RWPE2 (cell line): Measurements from ENCODE around the gene BCAN.

Source experiments
- ATAC-seq: fragments of 200-7000 bp; cut with Tn5 transposase; 3 replicates; pipeline ENCODE4 v1.9.1; 2021; ENCODE audit warnings: low read depth
- DNase-seq: peaks from one replicate; pipeline ENCODE4 v3.0.0-alpha.2; 2020; ENCODE audit warnings: low spot score
- H3K27ac ChIP-seq: fragments of 450-650 bp; 2 replicates; pipeline ENCODE4 v1.5.1; 2017; ENCODE audit warnings: mild to moderate bottlenecking; ENCODE audit not compliant: poor library complexity, severe bottlenecking
- H3K27me3 ChIP-seq: fragments of 250-450 bp; sonication (Bioruptor Pico); 2 replicates; pipeline ENCODE4 v1.5.1; 2021; ENCODE audit warnings: mild to moderate bottlenecking, moderate library complexity; ENCODE audit not compliant: insufficient read depth, poor library complexity, severe bottlenecking
- H3K36me3 ChIP-seq: fragments of 250-450 bp; sonication (Bioruptor Pico); 2 replicates; pipeline ENCODE4 v1.5.1; 2020; ENCODE audit warnings: low read depth, mild to moderate bottlenecking, moderate library complexity
- H3K4me1 ChIP-seq: fragments of 250-450 bp; sonication (Bioruptor Pico); 2 replicates; pipeline ENCODE4 v1.5.1; 2021; ENCODE audit warnings: mild to moderate bottlenecking, moderate library complexity; ENCODE audit not compliant: insufficient read depth, poor library complexity, severe bottlenecking
- H3K4me3 ChIP-seq: fragments of 250-450 bp; sonication (Bioruptor Pico); 2 replicates; pipeline ENCODE4 v1.5.1; 2021; ENCODE audit warnings: mild to moderate bottlenecking, moderate library complexity; ENCODE audit not compliant: severe bottlenecking
- H3K9me3 ChIP-seq: fragments of 250-450 bp; sonication (Bioruptor Pico); 2 replicates; pipeline ENCODE4 v1.5.1; 2021; ENCODE audit warnings: mild to moderate bottlenecking, moderate library complexity; ENCODE audit not compliant: severe bottlenecking
- CTCF ChIP-seq: fragments of 450-650 bp; IDR thresholded peaks from one replicate; pipeline ENCODE4 v1.5.1; 2017; ENCODE audit warnings: mild to moderate bottlenecking, moderate library complexity; ENCODE audit not compliant: poor library complexity, severe bottlenecking

Gene BCAN

DNA sequence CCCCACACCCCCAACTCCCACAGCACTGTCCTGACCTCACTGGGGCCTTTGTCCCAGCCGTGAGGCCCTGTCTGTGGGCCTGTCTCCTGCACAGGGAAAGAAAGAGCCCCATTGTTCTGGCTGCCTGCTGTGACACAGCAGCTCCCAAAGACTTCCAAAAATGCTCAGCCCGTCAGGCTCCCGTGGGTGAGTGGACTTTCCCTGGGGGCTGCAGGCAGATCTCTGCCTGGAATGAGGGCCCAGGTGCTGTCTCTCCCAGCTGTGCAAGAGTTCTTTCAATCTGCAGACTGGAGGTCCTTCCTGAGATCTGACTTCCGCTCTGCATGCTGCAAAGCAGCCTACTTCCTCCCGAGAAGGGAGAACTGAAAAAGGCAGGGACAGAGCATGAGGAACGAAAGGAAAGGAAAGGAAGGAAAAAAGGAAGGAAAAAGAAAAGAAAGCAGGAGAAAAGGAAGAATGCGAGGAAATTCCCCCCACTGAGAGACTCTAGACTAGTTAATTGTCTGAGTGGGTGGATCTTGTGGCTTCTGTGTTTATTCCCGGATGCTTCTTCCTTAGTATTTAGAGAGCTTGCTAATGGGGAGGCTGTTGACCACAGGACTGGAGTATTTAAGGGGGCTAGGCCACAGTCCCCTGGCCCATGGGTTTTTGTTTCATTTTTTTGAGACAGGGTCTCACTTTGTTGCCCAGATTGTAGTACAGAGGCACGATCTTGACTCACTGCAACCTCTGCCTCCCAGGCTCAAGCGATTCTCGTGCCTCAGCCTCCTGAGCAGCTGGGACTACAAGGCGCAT lies 20.3 kb downstream of the BCAN start:
- Histone ChIP-seq H3K36me3 (no peaks in the 10 kb centered on the region), H3K4me1 (peaks cover 16% of the 10 kb centered on the region), H3K27me3 (peaks cover 2% of the 10 kb centered on the region), H3K9me3 (no peaks in the 10 kb centered on the region), H3K4me3 (no peak overlapping the region), H3K27ac (peak overlapping the region; percentile 94)
- DNase-seq: no peak
- TF ChIP-seq CTCF: no peak
- no peak for ATAC-seq

- H3K27me3 ChIP-seq: no peaks in the 10 kb centered on the region
- no peak overlapping the region for H3K27ac ChIP-seq
- no peak for ATAC-seq
- H3K36me3 ChIP-seq: no peaks in the 10 kb centered on the region
- H3K4me1 ChIP-seq: peaks cover 16% of the 10 kb centered on the region
- DNase-seq: no peak
- no peak for TF ChIP-seq CTCF
- no peaks in the 10 kb centered on the region for H3K9me3 ChIP-seq
- no peak overlapping the region for H3K4me3 ChIP-seq
Measured at GRCh38 chr1:156662800-156663055, 20.8 kb downstream of the BCAN start.

- Histone ChIP-seq H3K27ac (no peak overlapping the region), H3K36me3 (no peaks in the 10 kb centered on the region), H3K4me3 (no peak overlapping the region), H3K27me3 (no peaks in the 10 kb centered on the region), H3K4me1 (peaks cover 16% of the 10 kb centered on the region), H3K9me3 (no peaks in the 10 kb centered on the region)
- no peak for ATAC-seq
- DNase-seq: no peak
- no peak for TF ChIP-seq CTCF
Measured at GRCh38 chr1:156663178-156663577, 21.3 kb downstream of the BCAN start.

- no peaks in the 10 kb centered on the region for H3K36me3 ChIP-seq
- no peak overlapping the region for H3K27ac ChIP-seq
- peaks cover 16% of the 10 kb centered on the region for H3K4me1 ChIP-seq
- DNase-seq (no peak), ATAC-seq (no peak)
- H3K9me3 ChIP-seq: no peaks in the 10 kb centered on the region
- no peaks in the 10 kb centered on the region for H3K27me3 ChIP-seq
- TF ChIP-seq CTCF: no peak
- H3K4me3 ChIP-seq: no peak overlapping the region
Measured at GRCh38 chr1:156664046-156664766, 22.3 kb downstream of the BCAN start.
